GM21367 (cell line): Measurements from ENCODE around the gene GJA10.

Experiments
- ATAC-seq: cut with Tn5 transposase; IDR thresholded peaks from one replicate; pipeline ENCODE4 v1.9.1; 2021; ENCODE audit not compliant: unreplicated experiment

Gene GJA10

DNA sequence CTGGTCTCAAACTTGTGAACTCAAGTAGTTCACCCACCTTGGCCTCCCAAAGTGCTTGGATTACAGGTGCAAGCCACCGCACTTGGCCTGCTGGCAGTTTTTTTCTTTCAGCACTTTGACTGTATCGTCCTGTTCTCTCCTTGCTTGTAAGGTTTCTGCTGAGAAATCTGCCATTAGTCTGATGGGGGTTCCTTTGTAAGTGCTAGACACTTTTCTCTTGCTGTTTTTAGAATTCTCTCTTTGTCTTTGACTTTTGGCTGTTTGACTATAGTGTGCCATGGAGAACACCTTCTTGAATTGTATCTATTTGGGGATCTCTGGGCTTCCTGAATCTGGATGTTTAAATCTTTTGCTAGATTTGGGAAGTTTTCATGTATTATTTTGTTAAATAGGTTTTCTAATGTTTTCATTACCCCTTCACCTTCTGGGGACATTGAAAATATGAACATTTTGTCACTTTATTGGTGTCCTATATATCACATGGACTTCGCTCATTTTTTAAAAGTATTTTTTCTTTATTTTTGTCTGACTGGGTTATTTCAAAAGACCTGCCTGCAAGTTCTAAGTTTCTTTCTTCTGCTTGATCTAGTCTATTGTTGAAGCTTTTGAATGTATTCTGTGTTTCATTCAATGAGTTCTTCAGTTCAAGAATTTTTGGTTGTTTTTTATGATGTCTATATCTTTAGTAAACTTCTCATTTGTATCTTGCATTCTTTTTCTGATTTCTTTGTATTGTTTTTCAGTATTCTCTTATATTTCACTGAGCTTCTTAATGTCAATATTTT, 22.1 kb downstream of the GJA10 start:
- no peak for ATAC-seq

- ATAC-seq = no peak
Measured at GRCh38 chr6:89917216-89917615, 22.9 kb downstream of the GJA10 start.

- ATAC-seq = no peak
Measured at GRCh38 chr6:89917801-89918366, 23.6 kb downstream of the GJA10 start.

DNA sequence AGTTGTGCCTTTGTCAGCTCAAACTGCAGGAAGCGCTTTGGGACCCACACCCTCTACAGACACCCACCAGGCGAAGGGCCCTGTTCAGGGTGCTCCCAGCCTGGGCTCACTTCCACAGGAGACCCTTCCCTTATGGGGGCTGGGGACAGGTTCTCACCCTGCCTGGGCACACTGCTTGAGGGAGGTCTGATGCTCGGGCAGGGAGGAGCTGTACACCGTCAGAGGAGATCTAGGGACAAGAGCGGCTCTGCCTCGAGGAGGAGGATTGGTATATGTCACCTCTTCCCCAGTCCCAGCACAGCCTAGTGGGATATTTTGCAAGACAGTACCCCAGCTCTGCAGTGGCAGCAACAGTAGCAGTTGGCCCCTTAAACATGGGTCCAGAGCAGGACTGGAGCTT, 26.9 kb downstream of the GJA10 start:
- no peak for ATAC-seq

- ATAC-seq = no peak
Measured at GRCh38 chr6:89921691-89922090, 27.4 kb downstream of the GJA10 start.

- ATAC-seq = no peak
Measured at GRCh38 chr6:89924231-89924630, 30.0 kb downstream of the GJA10 start.

DNA sequence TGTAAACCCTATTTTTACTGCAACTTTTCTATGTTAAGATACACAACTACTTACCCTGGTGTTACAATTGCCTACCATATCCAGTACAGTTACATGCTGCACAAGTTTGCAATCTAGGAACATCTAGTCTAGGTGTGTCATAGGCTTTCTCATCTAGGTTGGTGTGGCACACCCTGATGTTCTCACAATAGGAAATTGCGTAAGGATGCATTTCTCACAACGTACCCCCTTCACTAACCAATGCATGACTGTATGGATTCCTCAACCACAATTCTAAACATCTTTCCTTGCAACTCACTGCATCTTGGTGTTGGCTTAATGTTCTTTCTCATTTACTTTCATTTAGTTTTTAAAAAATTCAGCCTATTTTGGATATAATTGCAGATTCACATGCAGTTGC, 31.6 kb downstream of the GJA10 start:
- no peak for ATAC-seq

- no peak for ATAC-seq
Measured at GRCh38 chr6:89927264-89927663, 33.0 kb downstream of the GJA10 start.

GRCh38 chr6:89927791-89928550, 33.7 kb downstream of the GJA10 start:
- no peak for ATAC-seq

DNA sequence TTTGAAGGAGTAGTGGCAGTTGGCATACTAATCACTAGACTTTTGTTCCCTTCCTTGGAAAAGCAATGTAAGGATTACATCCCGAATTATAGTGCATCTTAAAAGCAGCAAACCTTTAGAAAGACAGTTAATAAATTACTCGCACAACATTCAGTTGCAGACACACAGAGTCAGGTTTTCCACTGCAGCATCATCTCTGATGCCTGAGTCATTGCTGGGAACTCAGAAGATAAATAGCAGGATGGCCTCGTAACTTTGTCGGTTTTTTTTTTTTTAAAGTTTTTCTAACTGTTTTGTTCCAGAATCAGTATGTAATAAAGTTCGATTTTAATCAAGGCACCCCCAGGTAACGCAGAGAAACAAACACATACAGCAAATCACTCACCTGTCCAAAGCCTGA, 34.3 kb downstream of the GJA10 start:
- no peak for ATAC-seq

DNA sequence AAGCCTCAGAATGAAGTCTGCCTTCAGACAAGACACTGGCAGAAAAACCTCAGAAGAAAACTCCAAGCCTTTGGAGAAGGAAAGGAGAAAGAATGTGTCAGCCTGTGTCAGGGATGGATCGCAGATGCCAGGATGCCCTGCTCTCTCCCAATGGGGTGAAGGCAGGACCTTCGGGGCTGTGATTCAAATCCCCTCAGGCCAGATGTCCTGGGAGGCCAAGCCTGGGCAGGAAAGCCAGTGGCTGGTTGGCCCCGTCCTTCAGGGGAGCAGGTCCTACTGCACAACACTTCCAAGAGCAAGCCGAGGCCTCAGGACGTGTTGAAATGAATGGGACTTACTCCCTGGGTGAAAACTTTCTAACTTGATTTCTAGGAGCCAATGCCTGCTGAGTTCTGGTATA, 36.5 kb downstream of the GJA10 start:
- ATAC-seq = no peak

DNA sequence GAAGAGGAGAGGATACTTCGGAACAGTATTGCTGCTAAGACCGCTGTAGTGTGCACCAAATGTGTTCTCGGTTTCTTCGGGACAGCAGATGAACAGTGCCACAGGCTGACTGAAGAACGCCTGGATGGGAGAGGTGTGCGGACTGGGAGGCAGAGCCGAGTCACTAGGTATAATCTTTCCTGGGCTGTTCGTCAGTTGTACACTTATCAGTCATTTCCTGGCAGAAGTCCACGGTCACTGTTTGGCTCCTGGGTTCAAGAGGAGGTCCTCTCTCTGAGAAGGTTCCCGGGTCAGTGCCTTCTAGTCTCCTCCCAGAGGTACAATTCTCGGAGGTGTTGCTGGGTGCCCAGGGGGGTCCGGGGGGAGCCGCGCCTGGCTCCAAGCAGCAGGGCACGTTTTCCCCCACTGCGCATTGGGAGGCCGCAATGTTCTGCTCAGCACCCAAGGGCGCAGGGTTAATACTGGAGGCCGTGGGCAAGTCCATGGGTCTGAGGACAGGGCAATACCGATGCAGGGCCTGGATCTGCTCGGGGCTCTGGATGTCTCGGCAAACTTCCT, 38.1 kb downstream of the GJA10 start:
- no peak for ATAC-seq

- ATAC-seq = no peak
Measured at GRCh38 chr6:89934685-89935366, 40.6 kb downstream of the GJA10 start.

GRCh38 chr6:89936177-89936576, 41.9 kb downstream of the GJA10 start:
- no peak for ATAC-seq

GRCh38 chr6:89938014-89938413, 43.7 kb downstream of the GJA10 start:
- no peak for ATAC-seq

- ATAC-seq = no peak
Measured at GRCh38 chr6:89939144-89939543, 44.9 kb downstream of the GJA10 start.

DNA sequence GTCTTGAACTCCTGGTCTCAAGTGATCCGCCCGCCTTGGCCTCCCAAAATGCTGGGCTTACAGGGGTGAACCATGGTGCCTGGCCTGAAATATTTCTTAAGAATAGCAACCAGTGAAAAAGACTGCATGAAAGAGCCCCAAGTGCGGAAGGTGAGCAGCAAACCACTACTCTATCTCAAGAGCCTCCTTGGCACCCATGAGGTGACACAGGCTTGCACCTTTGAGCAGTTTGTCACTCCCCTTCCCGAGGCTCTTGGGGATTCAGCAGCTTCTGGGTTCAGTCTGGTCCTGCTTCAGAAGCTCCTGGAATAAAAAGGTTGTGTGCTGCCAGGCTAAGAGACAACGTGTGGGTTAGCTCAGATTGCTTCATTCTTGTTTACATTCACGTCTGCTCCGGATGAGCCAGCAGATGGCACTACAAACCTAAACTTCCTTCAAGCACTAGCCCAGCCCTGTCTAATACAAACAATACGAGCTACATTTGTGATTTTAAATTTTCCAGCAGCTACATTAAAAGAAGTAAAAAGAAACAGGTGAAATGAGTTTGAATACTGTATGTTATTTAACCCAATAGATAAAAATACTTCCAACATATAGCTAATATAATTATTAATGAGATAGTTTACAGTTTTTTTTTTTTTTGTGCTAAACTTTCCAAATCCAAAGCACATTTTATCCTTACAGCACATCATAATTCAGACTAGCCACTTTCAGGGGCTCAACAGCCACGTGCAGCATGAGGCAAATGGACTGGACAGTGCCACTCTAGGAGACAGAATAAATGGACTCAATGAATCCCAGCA, 46.2 kb downstream of the GJA10 start:
- ATAC-seq = peak; percentile 86

DNA sequence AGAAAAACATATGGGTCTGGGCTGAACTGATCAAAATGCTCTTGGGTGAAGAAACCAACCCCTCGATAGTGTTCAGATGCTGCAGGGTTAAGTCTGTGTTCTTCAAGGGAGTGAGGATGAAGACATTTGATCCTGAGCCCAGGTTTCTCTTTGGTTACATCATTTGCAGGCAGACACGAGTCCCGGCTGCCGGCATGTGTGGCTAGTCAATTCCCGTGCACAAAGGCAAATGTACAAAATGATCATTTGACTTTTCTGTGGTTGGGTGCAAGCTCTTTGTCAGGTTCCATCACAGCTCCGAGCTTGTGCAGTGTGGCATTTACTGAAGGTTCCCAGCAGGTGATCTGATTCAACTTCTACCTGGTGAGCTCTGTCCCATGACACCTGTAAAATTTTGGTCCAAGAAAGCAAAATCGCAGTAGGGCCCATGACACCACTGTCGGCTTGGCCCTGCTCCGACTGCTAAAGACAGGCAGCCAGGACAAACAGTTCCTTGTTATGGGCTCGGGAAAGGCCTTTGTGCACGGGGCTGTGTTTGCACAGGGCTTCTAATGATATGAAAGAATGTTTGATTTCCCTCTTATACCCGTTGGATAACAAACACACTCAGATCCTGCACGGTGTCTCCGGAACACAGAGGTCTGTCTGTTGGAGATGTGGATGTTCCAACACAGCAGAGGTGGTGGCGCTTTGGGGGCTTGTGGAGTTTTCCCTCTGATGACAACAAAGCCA, 46.9 kb downstream of the GJA10 start:
- ATAC-seq = no peak

- no peak for ATAC-seq
Measured at GRCh38 chr6:89941763-89942497, 47.7 kb downstream of the GJA10 start.
